Measurements from ENCODE around the gene MGAT4C.

Gene MGAT4C

GRCh38 chr12:85951823-85952222 lies 304.4 kb downstream of the MGAT4C start:
- Histone ChIP-seq H3K4me1 (ENCODE audit: control insufficient read depth, insufficient read depth, low read length) (no peaks in the 10 kb centered on the region), H3K9ac (ENCODE audit: low read length) (no peak overlapping the region), H3K36me3 (ENCODE audit: control insufficient read depth, insufficient read depth, low read length) (no peaks in the 10 kb centered on the region), H3K27me3 (ENCODE audit: control insufficient read depth, insufficient read depth, low read length) (no peaks in the 10 kb centered on the region), H3K4me3 (ENCODE audit: low read length) (no peak overlapping the region), H3K9me3 (ENCODE audit: control insufficient read depth, low read length) (no peaks in the 10 kb centered on the region)

- Histone ChIP-seq H3K9me3 (ENCODE audit: control insufficient read depth, low read length) (no peaks in the 10 kb centered on the region), H3K4me3 (ENCODE audit: low read length) (no peak overlapping the region), H3K9ac (ENCODE audit: low read length) (no peak overlapping the region), H3K27me3 (ENCODE audit: control insufficient read depth, insufficient read depth, low read length) (no peaks in the 10 kb centered on the region), H3K4me1 (ENCODE audit: control insufficient read depth, insufficient read depth, low read length) (no peaks in the 10 kb centered on the region), H3K36me3 (ENCODE audit: control insufficient read depth, insufficient read depth, low read length) (no peaks in the 10 kb centered on the region)
Observed at GRCh38 chr12:85949253-85949652, 306.9 kb downstream of the MGAT4C start.

GRCh38 chr12:85948340-85948739 lies 307.9 kb downstream of the MGAT4C start:
- no peak overlapping the region for H3K4me3 ChIP-seq (ENCODE audit: low read length)
- H3K4me1 ChIP-seq (ENCODE audit: control insufficient read depth, insufficient read depth, low read length): no peaks in the 10 kb centered on the region
- H3K27me3 ChIP-seq (ENCODE audit: control insufficient read depth, insufficient read depth, low read length): no peaks in the 10 kb centered on the region
- H3K36me3 ChIP-seq (ENCODE audit: control insufficient read depth, insufficient read depth, low read length): no peaks in the 10 kb centered on the region
- H3K9ac ChIP-seq (ENCODE audit: low read length): no peak overlapping the region
- no peaks in the 10 kb centered on the region for H3K9me3 ChIP-seq (ENCODE audit: control insufficient read depth, low read length)

DNA sequence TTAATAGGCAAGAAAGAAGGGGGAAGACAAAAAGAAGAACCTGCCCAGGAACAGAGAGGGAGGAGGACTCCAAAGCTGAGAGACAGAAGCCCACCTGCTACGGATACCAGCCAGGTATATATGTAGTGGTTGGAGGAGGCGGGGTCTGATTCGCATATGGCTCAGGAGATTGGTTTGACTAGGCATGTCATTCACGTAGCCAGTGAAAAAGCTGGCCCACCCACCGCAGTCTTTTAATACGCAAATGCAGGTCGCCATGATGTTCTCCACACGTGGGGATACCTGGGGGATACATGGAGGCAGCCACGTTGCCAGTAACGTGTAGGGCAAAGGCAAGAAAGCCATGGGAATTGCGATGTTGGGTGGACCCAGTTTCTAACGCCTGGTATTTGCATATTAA lies 308.9 kb downstream of the MGAT4C start:
- Histone ChIP-seq H3K36me3 (ENCODE audit: control insufficient read depth, insufficient read depth, low read length) (no peaks in the 10 kb centered on the region), H3K4me1 (ENCODE audit: control insufficient read depth, insufficient read depth, low read length) (no peaks in the 10 kb centered on the region), H3K9ac (ENCODE audit: low read length) (no peak overlapping the region), H3K27me3 (ENCODE audit: control insufficient read depth, insufficient read depth, low read length) (no peaks in the 10 kb centered on the region), H3K9me3 (ENCODE audit: control insufficient read depth, low read length) (no peaks in the 10 kb centered on the region), H3K4me3 (ENCODE audit: low read length) (no peak overlapping the region)

GRCh38 chr12:85946375-85946774 lies 309.8 kb downstream of the MGAT4C start:
- H3K9me3 ChIP-seq (ENCODE audit: control insufficient read depth, low read length): no peaks in the 10 kb centered on the region
- H3K4me3 ChIP-seq (ENCODE audit: low read length): no peak overlapping the region

DNA sequence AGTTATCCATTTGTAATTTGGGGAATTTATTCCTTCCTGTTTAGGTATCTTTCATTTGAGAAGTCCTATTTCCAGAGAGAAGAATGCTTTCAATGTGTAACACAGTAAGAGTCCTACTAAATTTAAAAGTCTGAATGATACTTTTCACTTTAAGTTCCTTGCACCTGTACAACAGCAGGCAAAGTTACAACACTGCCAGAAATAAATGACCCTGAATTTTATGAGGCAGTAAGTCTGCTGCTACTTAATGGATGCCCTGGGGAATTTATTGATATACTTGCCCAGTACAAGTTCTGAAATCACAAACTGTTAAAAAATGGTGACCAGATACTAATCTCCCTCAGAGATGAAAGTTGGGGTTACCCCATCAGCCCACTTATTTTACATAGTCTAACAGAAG lies 329.0 kb downstream of the MGAT4C start:
- Histone ChIP-seq H3K9me3 (ENCODE audit: control insufficient read depth, low read length) (no peaks in the 10 kb centered on the region), H3K4me3 (ENCODE audit: low read length) (no peak overlapping the region), H3K9ac (ENCODE audit: low read length) (no peak overlapping the region), H3K27me3 (ENCODE audit: control insufficient read depth, insufficient read depth, low read length) (no peaks in the 10 kb centered on the region), H3K4me1 (ENCODE audit: control insufficient read depth, insufficient read depth, low read length) (no peaks in the 10 kb centered on the region), H3K36me3 (ENCODE audit: control insufficient read depth, insufficient read depth, low read length) (no peaks in the 10 kb centered on the region)

More at GRCh38 chr12:85946375-85946774, 309.8 kb downstream of the MGAT4C start:
- H3K27me3 ChIP-seq (ENCODE audit: control insufficient read depth, insufficient read depth, low read length): no peaks in the 10 kb centered on the region
- no peak overlapping the region for H3K9ac ChIP-seq (ENCODE audit: low read length)
- no peaks in the 10 kb centered on the region for H3K36me3 ChIP-seq (ENCODE audit: control insufficient read depth, insufficient read depth, low read length)
- H3K4me1 ChIP-seq (ENCODE audit: control insufficient read depth, insufficient read depth, low read length): no peaks in the 10 kb centered on the region

GRCh38 chr12:85923767-85924331 lies 332.3 kb downstream of the MGAT4C start:
- Histone ChIP-seq H3K9me3 (ENCODE audit: control insufficient read depth, low read length) (no peaks in the 10 kb centered on the region), H3K4me1 (ENCODE audit: control insufficient read depth, insufficient read depth, low read length) (no peaks in the 10 kb centered on the region), H3K27me3 (ENCODE audit: control insufficient read depth, insufficient read depth, low read length) (no peaks in the 10 kb centered on the region)

GRCh38 chr12:85920324-85920947 lies 335.8 kb downstream of the MGAT4C start:
- no peaks in the 10 kb centered on the region for H3K9me3 ChIP-seq (ENCODE audit: control insufficient read depth, low read length)
- H3K36me3 ChIP-seq (ENCODE audit: control insufficient read depth, insufficient read depth, low read length): no peaks in the 10 kb centered on the region
- H3K27me3 ChIP-seq (ENCODE audit: control insufficient read depth, insufficient read depth, low read length): no peaks in the 10 kb centered on the region
- no peak overlapping the region for H3K4me3 ChIP-seq (ENCODE audit: low read length)
- no peaks in the 10 kb centered on the region for H3K4me1 ChIP-seq (ENCODE audit: control insufficient read depth, insufficient read depth, low read length)
- no peak overlapping the region for H3K9ac ChIP-seq (ENCODE audit: low read length)

More at GRCh38 chr12:85923767-85924331, 332.3 kb downstream of the MGAT4C start:
- no peak overlapping the region for H3K4me3 ChIP-seq (ENCODE audit: low read length)
- no peak overlapping the region for H3K9ac ChIP-seq (ENCODE audit: low read length)
- no peaks in the 10 kb centered on the region for H3K36me3 ChIP-seq (ENCODE audit: control insufficient read depth, insufficient read depth, low read length)

Measured in mucosa of stomach (tissue), 1 donor.